ENCODE results near the gene BCAT1. TPM values are rescaled to one million over a fixed set of nuclear protein-coding genes. Genes with fewer than 3 reads are reported as not detected.

Gene BCAT1
- total and polyA plus RNA-seq, 2 donors (not counting 1 experiment from before 2014, with no cell fraction given), result 0.33 to 9.6 TPM

DNA sequence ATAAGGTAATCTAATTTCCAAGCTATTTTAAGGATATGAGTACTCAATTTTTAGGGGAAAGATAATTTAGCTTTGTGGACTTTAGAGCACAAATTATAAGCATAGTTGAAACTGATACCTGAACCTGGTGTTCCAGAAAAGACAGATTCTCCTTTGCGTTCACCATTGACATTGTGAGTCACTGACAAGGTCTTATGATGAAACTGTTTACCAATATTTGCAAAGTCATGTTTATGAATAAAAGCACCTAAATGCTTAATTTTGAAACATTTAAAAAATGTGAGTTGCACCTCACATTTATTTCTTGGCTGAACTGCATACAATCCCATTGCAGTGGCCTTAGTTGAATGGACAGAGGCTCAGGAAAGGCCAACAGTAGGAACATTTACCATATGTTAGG lies 3.9 kb downstream of the BCAT1 start:
- no peaks in the 10 kb centered on the region for H3K9me3 Mint-ChIP-seq (ENCODE audit: insufficient read depth)
- H3K27me3 Mint-ChIP-seq, result peaks cover 13% of the 10 kb centered on the region
- no peak for ATAC-seq (ENCODE audit: low read depth)
- ChIA-PET POLR2A (no interaction called here), CTCF (no interaction called here)
- no peaks in the 10 kb centered on the region for H3K79me2 ChIP-seq (ENCODE audit: control insufficient read depth, insufficient read depth, low read length)
- intact Hi-C loops (cut with micrococcal nuclease), result no loop called here
- TF ChIP-seq EZH2 (IDR thresholded peaks at IDR 0.05; ENCODE audit: borderline replicate concordance, insufficient read depth, low read depth, low read length, poor library complexity, severe bottlenecking), result no peak
- TF ChIP-seq, protein P1, sequence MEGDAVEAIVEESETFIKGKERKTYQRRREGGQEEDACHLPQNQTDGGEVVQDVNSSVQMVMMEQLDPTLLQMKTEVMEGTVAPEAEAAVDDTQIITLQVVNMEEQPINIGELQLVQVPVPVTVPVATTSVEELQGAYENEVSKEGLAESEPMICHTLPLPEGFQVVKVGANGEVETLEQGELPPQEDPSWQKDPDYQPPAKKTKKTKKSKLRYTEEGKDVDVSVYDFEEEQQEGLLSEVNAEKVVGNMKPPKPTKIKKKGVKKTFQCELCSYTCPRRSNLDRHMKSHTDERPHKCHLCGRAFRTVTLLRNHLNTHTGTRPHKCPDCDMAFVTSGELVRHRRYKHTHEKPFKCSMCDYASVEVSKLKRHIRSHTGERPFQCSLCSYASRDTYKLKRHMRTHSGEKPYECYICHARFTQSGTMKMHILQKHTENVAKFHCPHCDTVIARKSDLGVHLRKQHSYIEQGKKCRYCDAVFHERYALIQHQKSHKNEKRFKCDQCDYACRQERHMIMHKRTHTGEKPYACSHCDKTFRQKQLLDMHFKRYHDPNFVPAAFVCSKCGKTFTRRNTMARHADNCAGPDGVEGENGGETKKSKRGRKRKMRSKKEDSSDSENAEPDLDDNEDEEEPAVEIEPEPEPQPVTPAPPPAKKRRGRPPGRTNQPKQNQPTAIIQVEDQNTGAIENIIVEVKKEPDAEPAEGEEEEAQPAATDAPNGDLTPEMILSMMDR (IDR thresholded peaks at IDR 0.05), result no peak
- no peak overlapping the region for H3K27ac Mint-ChIP-seq
- H4K20me1 ChIP-seq (ENCODE audit: control insufficient read depth, insufficient read depth, low read length, poor library complexity, severe bottlenecking), result no peaks in the 10 kb centered on the region
- WGBS (ENCODE audit: insufficient coverage), result no CpG with 5 or more reads among the region's 1 CpG
- H3K9me3 ChIP-seq (ENCODE audit: control extremely low read depth in 1 of 3, control insufficient read depth in 2 of 3, insufficient read depth in 1 of 3, low read length in 2 of 3), result no peaks in the 10 kb centered on the region
- H3K36me3 ChIP-seq (replicated peaks in 1 of 2; ENCODE audit: control extremely low read depth in 1 of 2, control insufficient read depth in 1 of 2, extremely low read depth in 1 of 2, insufficient read depth in 2 of 2, low read length in 1 of 2), result no peaks in the 10 kb centered on the region
- no peak overlapping the region for H2AFZ ChIP-seq (ENCODE audit: insufficient read depth, low read depth, low read length, poor library complexity, severe bottlenecking)
- H3K4me1 ChIP-seq (ENCODE audit: control insufficient read depth in 2 of 2, insufficient read depth in 2 of 2, low read length in 2 of 2), result peaks cover 21 to 24% of the 10 kb centered on the region in 2 donors
- H3K4me3 ChIP-seq (ENCODE audit: control extremely low read depth in 1 of 5, extremely low read depth in 1 of 5, insufficient read depth in 1 of 5, low read depth in 2 of 5, low read length in 4 of 5), result no peak overlapping the region
- H3K4me1 Mint-ChIP-seq, result peaks cover 40% of the 10 kb centered on the region
- H3K4me2 ChIP-seq (replicated peaks; ENCODE audit: low read depth, low read length, poor library complexity, severe bottlenecking), result no peak overlapping the region
- peaks cover 0 to 16% (median 10%) of the 10 kb centered on the region in 4 experiments for H3K27me3 ChIP-seq (replicated peaks in 1 of 4; ENCODE audit: control extremely low read depth in 1 of 4, control insufficient read depth in 3 of 4, insufficient read depth in 4 of 4, low read length in 3 of 4)
- no peak overlapping the region for H3K4me3 Mint-ChIP-seq
- DNase-seq, result no peak
- no peak overlapping the region for H3K27ac ChIP-seq (ENCODE audit: low read length in 2 of 2)
- H3K9ac ChIP-seq (ENCODE audit: low read length), result no peak overlapping the region

DNA sequence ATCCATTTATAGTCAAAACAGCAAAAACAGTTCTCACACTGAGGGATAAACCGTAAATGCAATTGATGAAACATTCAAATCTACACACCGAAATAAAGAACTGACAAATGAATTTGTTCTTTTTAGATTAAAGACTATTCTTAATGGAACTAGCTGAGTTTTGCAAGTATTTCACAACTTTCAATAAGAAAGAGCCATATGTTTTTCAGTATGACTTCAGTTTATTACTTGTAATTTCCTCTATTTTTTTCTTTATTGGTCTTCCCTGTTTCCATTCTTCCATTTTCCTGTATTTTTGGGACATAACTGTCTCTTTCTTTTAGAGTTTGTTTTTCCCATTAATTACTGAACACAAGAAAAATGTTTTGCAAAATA lies 4.3 kb downstream of the BCAT1 start:
- TF ChIP-seq, protein P1 (IDR thresholded peaks at IDR 0.05), result no peak
- TF ChIP-seq EZH2 (IDR thresholded peaks at IDR 0.05; ENCODE audit: borderline replicate concordance, insufficient read depth, low read depth, low read length, poor library complexity, severe bottlenecking), result no peak
- intact Hi-C loops (cut with micrococcal nuclease), result no loop called here
- WGBS (ENCODE audit: insufficient coverage), result no CpG with 5 or more reads among the region's 2 CpGs
- no peak for ATAC-seq (ENCODE audit: low read depth)
- H3K4me3 Mint-ChIP-seq, result no peak overlapping the region
- no peak overlapping the region for H3K4me3 ChIP-seq (ENCODE audit: control extremely low read depth in 1 of 5, extremely low read depth in 1 of 5, insufficient read depth in 1 of 5, low read depth in 2 of 5, low read length in 4 of 5)
- no peaks in the 10 kb centered on the region for H4K20me1 ChIP-seq (ENCODE audit: control insufficient read depth, insufficient read depth, low read length, poor library complexity, severe bottlenecking)
- H3K27ac ChIP-seq (ENCODE audit: low read length in 2 of 2), result no peak overlapping the region
- no peaks in the 10 kb centered on the region for H3K9me3 Mint-ChIP-seq (ENCODE audit: insufficient read depth)
- CTCF ChIA-PET, result no interaction called here
- no peaks in the 10 kb centered on the region for H3K79me2 ChIP-seq (ENCODE audit: control insufficient read depth, insufficient read depth, low read length)
- POLR2A ChIA-PET, result interaction anchor here (0.7 kb wide), 1 partner anchor 8 kb away, joined by 5 read pairs; no protein-coding TSS in a partner anchor
- peaks cover 21 to 24% of the 10 kb centered on the region in 2 donors for H3K4me1 ChIP-seq (ENCODE audit: control insufficient read depth in 2 of 2, insufficient read depth in 2 of 2, low read length in 2 of 2)
- H2AFZ ChIP-seq (ENCODE audit: insufficient read depth, low read depth, low read length, poor library complexity, severe bottlenecking), result no peak overlapping the region
- peaks cover 40% of the 10 kb centered on the region for H3K4me1 Mint-ChIP-seq
- DNase-seq, result no peak
- no peak overlapping the region for H3K9ac ChIP-seq (ENCODE audit: low read length)
- peaks cover 0 to 16% (median 10%) of the 10 kb centered on the region in 4 experiments for H3K27me3 ChIP-seq (replicated peaks in 1 of 4; ENCODE audit: control extremely low read depth in 1 of 4, control insufficient read depth in 3 of 4, insufficient read depth in 4 of 4, low read length in 3 of 4)
- no peaks in the 10 kb centered on the region for H3K36me3 ChIP-seq (replicated peaks in 1 of 2; ENCODE audit: control extremely low read depth in 1 of 2, control insufficient read depth in 1 of 2, extremely low read depth in 1 of 2, insufficient read depth in 2 of 2, low read length in 1 of 2)
- no peaks in the 10 kb centered on the region for H3K9me3 ChIP-seq (ENCODE audit: control extremely low read depth in 1 of 3, control insufficient read depth in 2 of 3, insufficient read depth in 1 of 3, low read length in 2 of 3)
- no peak overlapping the region for H3K27ac Mint-ChIP-seq
- no peak overlapping the region for H3K4me2 ChIP-seq (replicated peaks; ENCODE audit: low read depth, low read length, poor library complexity, severe bottlenecking)
- peaks cover 13% of the 10 kb centered on the region for H3K27me3 Mint-ChIP-seq

All from B cell (primary cell).